Testis (tissue), 3 donors: Measurements from ENCODE around the gene GLT1D1. TPM values are rescaled to one million over a fixed set of nuclear protein-coding genes. Genes with fewer than 3 reads are reported as not detected.

Experiments used
- DNase-seq: peaks from one replicate; pipeline ENCODE4 v3.0.0-alpha.2; 2019
- H3K27ac ChIP-seq, 2 donors: fragments of 200-600 bp; sonication (generic); one replicate each; pipeline ENCODE4 v1.5.1; 2019
- H3K27me3 ChIP-seq: fragments of 200-600 bp; sonication (generic); one replicate; pipeline ENCODE4 v1.5.1; 2019
- H3K36me3 ChIP-seq: fragments of 200-600 bp; sonication (generic); one replicate; pipeline ENCODE4 v1.5.1; 2017; ENCODE audit warnings: low read depth; ENCODE audit errors: missing control alignments
- H3K4me1 ChIP-seq: fragments of 200-600 bp; sonication (generic); one replicate; pipeline ENCODE4 v1.5.1; 2019
- H3K4me3 ChIP-seq, 2 donors: fragments of 200-600 bp; sonication (generic); one replicate each; pipeline ENCODE4 v1.5.1; 2017 to 2019
- H3K9me3 ChIP-seq: fragments of 200-600 bp; sonication (generic); one replicate; pipeline ENCODE4 v1.5.1; 2017
- CTCF ChIP-seq, 3 experiments: fragments of 450-650 bp in 2 of 3; fragments of 200-600 bp in 1 of 3; sonication (generic) in 1 of 3; IDR thresholded peaks; one replicate each; pipeline ENCODE4 v1.5.1; 2016 to 2019; ENCODE audit warnings: antibody characterized with exemption in 3 of 3, mild to moderate bottlenecking in 2 of 3, moderate library complexity in 1 of 3
- POLR2A ChIP-seq: fragments of 450-650 bp; IDR thresholded peaks from one replicate; pipeline ENCODE4 v1.6.1; 2017; ENCODE audit warnings: antibody characterized with exemption, mild to moderate bottlenecking, moderate library complexity
- WGBS, 2 donors: methylation state at CpG; one replicate each; pipeline ENCODE4 v1.1.5; 2018; 5-methylcytosine and 5-hydroxymethylcytosine counted together
- intact Hi-C: fragments of 100-400 bp; cut with DNase I; formaldehyde crosslinking; loops from one replicate; pipeline ENCODE4 v1.15.1; 2023; ENCODE audit warnings: low total_unique reads
- polyA plus RNA-seq: library from polyadenylated mRNA; stranded (reverse); fragments of 350-450 nt; fragmentation: Illumina TruSeq; extraction: RNeasy Lipid Tissue Mini Kit (QIAGEN cat#74804); gene quantifications from one replicate; pipeline ENCODE4 v1.2.3, GENCODE V29; 2014; ENCODE audit warnings: low read depth, low replicate concordance; ENCODE audit not compliant: insufficient read depth
- total RNA-seq, 2 donors: library from RNA; depleted of rRNA; stranded (reverse); fragments of >200 nt; gene quantifications; one replicate each; pipeline ENCODE4 v1.2.3, GENCODE V29; 2016

GLT1D1 gene
- total and polyA plus RNA-seq, 3 donors from 2014 or later: 10.0 to 42.3 (median 18.0) TPM

- Histone ChIP-seq H3K36me3 (no peaks in the 10 kb centered on the region), H3K27ac (no peak overlapping the region), H3K4me1 (no peaks in the 10 kb centered on the region), H3K27me3 (no peaks in the 10 kb centered on the region), H3K9me3 (no peaks in the 10 kb centered on the region), H3K4me3 (no peak overlapping the region)
- intact Hi-C loops: no loop called here
- no peak for TF ChIP-seq CTCF (IDR thresholded peaks at IDR 0.05)
- no peak for TF ChIP-seq POLR2A
- 83 to 88% methylated on average over 15 of the region's 15 CpGs for WGBS, 2 donors
- no peak for DNase-seq
Measured at GRCh38 chr12:128861226-128862016, 8.1 kb downstream of the GLT1D1 start.

GRCh38 chr12:128863957-128864356 lies 10.7 kb downstream of the GLT1D1 start:
- intact Hi-C loops: no loop called here
- no peak overlapping the region for H3K4me3 ChIP-seq
- H3K27ac ChIP-seq: no peak overlapping the region
- H3K4me1 ChIP-seq: no peaks in the 10 kb centered on the region
- H3K9me3 ChIP-seq: no peaks in the 10 kb centered on the region
- DNase-seq: no peak
- no peaks in the 10 kb centered on the region for H3K27me3 ChIP-seq
- H3K36me3 ChIP-seq: no peaks in the 10 kb centered on the region
- TF ChIP-seq CTCF (IDR thresholded peaks at IDR 0.05) (no peak), POLR2A (no peak)
- WGBS, 2 donors: 81 to 83% methylated on average over 11 of the region's 11 CpGs

- no peaks in the 10 kb centered on the region for H3K36me3 ChIP-seq
- H3K4me3 ChIP-seq: no peak overlapping the region
- no peak for DNase-seq
- TF ChIP-seq CTCF (IDR thresholded peaks at IDR 0.05): no peak
- no peak for TF ChIP-seq POLR2A
- intact Hi-C loops: no loop called here
- no peaks in the 10 kb centered on the region for H3K4me1 ChIP-seq
- H3K27me3 ChIP-seq: no peaks in the 10 kb centered on the region
- no peaks in the 10 kb centered on the region for H3K9me3 ChIP-seq
- 75 to 85% methylated on average over 9 of the region's 9 CpGs for WGBS, 2 donors
- H3K27ac ChIP-seq: no peak overlapping the region
Measured at GRCh38 chr12:128864516-128865186, 11.4 kb downstream of the GLT1D1 start.

- intact Hi-C loops: no loop called here
- Histone ChIP-seq H3K4me1 (no peaks in the 10 kb centered on the region), H3K4me3 (no peak overlapping the region), H3K27ac (no peak overlapping the region), H3K36me3 (no peaks in the 10 kb centered on the region), H3K27me3 (no peaks in the 10 kb centered on the region), H3K9me3 (no peaks in the 10 kb centered on the region)
- WGBS, 2 donors: 82 to 90% methylated on average over 13 of the region's 13 CpGs
- TF ChIP-seq POLR2A: no peak
- TF ChIP-seq CTCF (IDR thresholded peaks at IDR 0.05): no peak
- DNase-seq: no peak
Measured at GRCh38 chr12:128867466-128867865, 14.2 kb downstream of the GLT1D1 start.
